Stimulated activated CD4-positive, alpha-beta T cell treated with anti-CD3 and anti-CD28 coated beads, TNF-alpha, amount 100 ng/mL, for 4 hours (primary cell): Measurements from ENCODE around the gene NAP1L4.
"Not testable (repeated sequence)": the region's sequence is repeated elsewhere in the genome, so short reads cannot be mapped to it uniquely, and the experiment has no call there.

Source experiments
- DNase-seq, 3 experiments: peaks; one replicate each; pipeline ENCODE4 v3.0.0-alpha.2; 2020; ENCODE audit warnings: low read depth in 3 of 3

NAP1L4 gene

GRCh38 chr11:2960139-2960538 lies 32.0 kb downstream of the NAP1L4 start:
- no peak for DNase-seq

GRCh38 chr11:2958251-2958650 lies 33.9 kb downstream of the NAP1L4 start:
- no peak for DNase-seq

GRCh38 chr11:2955906-2956476 lies 36.1 kb downstream of the NAP1L4 start:
- no peak for DNase-seq

- no peak for DNase-seq
Measured at GRCh38 chr11:2954263-2954662, 37.9 kb downstream of the NAP1L4 start.

GRCh38 chr11:2952290-2952689 lies 39.8 kb downstream of the NAP1L4 start:
- no peak for DNase-seq

GRCh38 chr11:2951231-2952110 lies 40.7 kb downstream of the NAP1L4 start:
- no peak for DNase-seq

GRCh38 chr11:2950825-2951224 lies 41.3 kb downstream of the NAP1L4 start:
- no peak for DNase-seq

- no peak for DNase-seq
Measured at GRCh38 chr11:2949920-2950319, 42.2 kb downstream of the NAP1L4 start.

- DNase-seq = no peak
Measured at GRCh38 chr11:2947744-2948143, 44.4 kb downstream of the NAP1L4 start.

GRCh38 chr11:2945757-2946287 lies 46.3 kb downstream of the NAP1L4 start:
- no peak for DNase-seq

- peak in 1 of 3 experiments; percentile 30 for DNase-seq
Measured at GRCh38 chr11:2945031-2945756, 46.9 kb downstream of the NAP1L4 start.

- DNase-seq = no peak
Measured at GRCh38 chr11:2944530-2944929, 47.6 kb downstream of the NAP1L4 start.

GRCh38 chr11:2943711-2944118 lies 48.4 kb downstream of the NAP1L4 start:
- DNase-seq = no peak

GRCh38 chr11:2942872-2943710 lies 49.0 kb downstream of the NAP1L4 start:
- no peak for DNase-seq

- no peak for DNase-seq
Measured at GRCh38 chr11:2942447-2942846, 49.7 kb downstream of the NAP1L4 start.

GRCh38 chr11:2940921-2941821 lies 51.0 kb downstream of the NAP1L4 start:
- DNase-seq = no peak

GRCh38 chr11:2940147-2940920 lies 51.8 kb downstream of the NAP1L4 start:
- no peak for DNase-seq

- not testable (repeated sequence) for DNase-seq
Measured at GRCh38 chr11:2938458-2939418, 53.4 kb downstream of the NAP1L4 start.
